ENCODE measurements around the gene KAZN.

Gene KAZN

DNA sequence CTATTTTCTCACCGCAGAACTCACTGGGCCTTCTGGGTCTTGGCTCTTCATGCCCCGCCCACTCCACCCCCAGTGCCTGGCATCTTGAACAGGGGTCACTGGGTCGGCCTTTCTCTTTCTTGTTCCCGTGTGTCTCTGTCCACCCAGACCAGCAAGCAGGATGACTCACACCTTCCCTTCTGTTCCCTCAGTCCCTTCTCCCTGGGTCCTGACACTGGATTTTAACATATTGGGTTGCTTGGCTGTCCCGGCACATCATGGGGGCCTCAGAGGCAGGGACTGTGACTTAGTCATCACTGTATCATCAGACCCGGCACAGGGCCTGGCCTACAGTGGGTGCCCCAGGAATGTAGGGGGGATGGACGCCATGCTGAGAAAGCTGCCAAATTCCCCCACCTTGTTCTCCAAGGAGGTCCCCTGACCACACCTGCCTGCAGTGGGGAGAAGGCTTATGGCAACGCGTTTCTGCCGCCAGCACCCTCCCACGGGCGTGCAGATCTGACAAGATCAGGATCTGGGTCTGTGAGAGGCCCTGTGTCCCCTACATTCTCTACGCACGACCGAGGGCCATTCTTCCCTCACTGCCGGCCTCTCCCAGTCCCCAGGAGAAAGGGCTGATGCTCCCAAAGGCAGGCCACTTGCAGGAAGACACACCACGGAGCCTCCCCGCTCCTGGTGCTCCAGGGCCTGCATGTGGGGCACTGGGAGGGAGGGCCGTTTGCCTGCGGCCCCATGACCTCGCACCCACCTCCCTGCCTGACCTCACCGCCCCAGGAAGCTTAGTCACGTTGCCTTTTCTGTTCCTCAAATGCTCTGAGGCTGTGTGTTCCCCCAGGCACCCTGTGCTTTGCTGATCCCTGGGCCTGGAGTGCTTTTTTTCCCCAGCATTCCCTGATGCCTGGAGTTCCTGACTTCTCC, 397.9 kb downstream of the KAZN start:
- DNase-seq: no peak

DNA sequence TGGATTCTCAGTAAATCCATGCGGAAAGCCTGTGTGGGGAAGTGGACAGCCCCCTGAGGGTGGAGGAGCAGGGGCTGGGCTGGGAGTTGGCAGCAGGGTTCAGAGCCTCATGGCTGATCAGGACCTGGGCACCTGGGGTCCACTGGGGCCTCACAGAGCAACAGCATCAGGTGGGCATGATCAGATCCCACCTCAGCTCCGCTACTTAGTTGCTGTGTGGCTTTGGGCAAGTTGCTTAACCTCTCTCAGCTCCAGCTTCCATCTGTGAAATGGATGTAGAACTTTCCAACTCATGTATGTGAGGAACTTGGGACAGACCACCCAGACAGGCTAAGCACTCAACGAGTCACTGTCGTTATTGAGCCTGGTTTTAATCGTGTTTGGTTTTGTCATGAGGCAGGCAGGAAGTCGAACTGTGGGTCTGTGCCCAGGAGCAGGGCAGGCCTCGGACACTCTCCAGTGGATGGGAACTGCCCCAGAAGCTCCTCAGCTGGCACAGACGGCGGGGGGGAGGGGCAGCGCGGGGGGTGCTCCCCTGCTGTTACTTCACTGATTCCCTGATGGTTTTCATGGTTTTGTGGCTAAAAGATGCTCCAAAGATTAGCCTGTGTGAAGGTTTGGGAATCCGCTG, 399.3 kb downstream of the KAZN start:
- DNase-seq: no peak

DNA sequence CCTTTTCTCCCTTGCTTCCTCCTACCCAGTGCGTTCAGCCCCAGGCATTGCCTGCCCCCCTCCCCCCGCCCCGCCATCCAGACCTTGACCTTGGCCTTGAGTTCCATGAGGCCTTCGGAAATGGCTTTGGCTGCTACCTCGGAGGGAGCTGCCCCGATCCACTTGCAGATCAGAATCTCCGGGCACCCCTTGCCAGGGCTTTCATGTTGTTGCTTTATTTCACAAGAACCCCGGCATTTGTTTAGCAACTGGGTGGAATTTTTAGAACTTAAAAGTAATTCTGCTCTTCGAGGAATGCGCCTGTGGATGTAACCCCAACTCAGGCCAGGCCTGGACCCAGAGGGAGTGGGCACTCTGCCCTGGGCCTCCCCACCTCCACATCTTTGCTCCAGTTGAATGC, 401.0 kb downstream of the KAZN start:
- DNase-seq: no peak

DNA sequence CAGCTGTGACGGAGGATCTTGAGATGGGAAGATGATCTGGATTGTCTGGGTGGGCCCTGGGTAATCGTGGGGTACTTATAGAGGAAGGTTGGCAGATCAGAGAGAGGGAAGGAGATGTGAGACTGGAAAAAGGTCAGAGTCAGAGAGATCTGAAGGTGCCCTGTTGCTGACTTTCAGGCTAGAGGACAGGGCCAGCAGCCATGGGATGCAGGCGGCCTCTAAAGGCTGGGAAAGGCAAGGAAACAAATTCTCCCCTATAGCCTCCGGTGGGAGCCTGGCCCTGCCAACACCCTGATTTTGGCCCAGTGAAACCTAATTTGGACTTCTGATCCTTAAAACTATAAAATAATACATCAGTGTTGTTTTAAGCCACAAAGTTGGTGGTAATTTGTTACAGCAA, 401.5 kb downstream of the KAZN start:
- DNase-seq: no peak

DNA sequence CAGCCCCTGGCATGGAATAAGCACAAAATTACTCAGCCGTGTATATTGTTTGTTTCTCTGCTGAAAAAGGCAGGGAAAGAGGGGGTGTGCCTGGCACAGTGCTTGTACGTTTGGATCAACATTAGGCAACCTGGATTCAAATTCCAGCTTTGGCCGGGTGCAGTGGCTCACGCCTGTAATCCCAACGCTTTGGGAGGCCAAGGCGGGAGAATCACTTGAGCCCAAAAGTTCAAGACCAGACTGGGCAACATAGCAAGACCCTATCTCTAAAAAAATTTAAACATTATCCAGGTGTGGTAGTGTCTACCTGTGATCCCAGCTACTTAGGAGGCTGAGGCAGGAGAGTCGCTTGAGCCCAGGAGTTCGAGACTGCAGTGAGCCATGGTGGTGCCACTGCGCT, 402.2 kb downstream of the KAZN start:
- DNase-seq: no peak

DNA sequence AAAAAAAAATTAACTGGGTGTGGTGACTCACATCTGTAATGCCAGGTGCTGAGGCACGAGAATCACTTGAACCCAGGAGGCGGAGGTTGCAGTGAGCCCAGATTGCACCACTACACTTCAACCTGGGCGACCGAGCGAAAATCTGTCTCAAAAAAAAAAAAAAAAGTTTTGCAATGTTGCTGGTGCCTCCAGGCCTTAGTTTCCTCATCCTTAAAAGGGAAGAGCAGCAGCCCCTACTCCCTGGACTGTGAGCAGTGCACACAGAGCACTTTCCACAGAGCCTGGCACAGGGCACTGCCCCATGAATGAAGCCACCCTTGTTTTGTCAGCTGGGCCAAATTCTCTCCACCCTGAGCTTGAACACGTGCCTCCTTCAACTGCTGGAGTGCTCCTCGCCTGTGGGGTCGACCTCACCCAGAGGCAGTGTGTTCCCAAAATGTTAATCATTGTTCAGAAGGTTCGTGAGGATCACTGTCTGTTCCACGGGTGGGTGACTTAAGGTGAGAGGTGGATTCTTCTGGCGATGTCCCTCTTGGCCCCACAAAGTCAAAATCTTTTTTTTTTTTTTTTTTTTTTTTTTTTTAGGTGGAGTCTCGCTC, 402.9 kb downstream of the KAZN start:
- no peak for DNase-seq

DNA sequence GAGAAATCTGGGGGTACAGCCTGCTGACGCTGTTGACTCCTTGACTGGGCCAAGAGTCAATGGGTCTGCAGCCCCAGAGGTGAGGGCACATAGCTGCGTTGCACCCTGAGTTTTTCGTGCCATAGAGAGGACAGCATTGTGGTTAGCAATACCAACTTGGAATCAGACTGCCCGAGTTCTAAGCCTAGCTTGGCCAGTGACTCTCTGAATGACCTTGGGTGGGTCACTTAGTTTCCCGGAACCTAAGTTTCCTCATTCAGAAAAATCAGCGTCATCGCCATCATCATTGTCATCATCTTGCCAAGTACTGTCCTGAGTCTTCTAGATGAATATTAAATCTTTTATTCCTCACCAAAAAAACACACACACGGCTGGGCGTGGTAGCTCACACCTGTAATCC, 403.8 kb downstream of the KAZN start:
- no peak for DNase-seq

DNA sequence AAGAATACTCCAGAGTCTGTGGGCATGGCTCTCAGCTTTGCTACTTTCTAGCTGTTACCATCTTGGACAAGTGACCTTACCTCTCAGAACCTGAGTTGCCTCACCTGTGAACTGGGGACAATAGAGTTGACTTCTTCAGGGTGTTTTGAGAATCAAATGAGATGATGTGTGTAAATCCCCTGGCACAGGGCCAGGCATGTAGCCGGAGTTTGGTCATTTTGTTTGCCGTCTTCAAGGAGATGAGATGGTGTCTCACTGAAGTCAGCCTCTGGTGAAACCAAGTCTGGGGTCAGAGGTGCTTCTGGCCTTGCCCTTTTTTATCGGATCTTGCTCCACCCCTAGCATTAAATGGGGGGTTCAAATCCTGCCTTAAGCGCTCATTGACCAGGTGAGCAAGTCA, 405.9 kb downstream of the KAZN start:
- no peak for DNase-seq

DNA sequence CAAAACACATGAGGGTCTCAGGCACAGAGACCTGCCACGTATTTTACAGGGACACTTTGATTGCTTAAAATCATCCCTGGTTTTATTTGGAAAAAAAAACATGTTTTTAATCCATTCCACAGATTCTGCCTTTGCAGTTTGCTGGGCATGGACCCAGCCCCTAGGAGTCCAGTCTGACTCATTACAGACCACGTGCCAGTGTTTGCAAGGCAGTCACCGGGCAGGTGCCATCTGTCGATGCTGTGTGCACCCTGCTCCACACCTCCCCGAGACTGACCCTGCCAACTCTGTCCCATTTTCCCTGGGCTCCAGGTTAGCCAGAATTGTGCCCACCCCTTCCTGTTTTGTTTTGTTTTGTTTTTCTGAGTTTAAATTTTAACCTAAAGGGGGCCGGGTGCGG, 406.6 kb downstream of the KAZN start:
- DNase-seq: no peak

DNA sequence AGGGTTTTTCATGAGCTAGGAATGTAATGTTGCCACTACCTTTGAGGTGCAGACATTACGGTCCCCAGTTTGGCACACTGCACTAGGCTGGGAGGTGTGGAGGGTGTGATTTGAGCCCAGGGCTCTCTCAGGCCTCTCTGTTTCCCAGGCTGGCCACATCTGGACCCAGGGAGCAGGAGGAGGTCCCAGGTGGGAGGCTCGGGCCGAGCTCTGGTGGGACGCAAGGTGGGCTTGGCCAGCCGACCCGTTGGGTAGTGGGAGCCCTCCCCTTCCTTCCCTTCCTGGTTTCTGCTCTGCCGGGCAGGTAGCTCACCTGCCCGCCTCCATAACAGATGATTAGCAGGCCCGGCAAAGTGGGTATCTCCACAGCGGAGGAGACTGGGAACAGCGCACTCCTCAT, 408.9 kb downstream of the KAZN start:
- no peak for DNase-seq

DNA sequence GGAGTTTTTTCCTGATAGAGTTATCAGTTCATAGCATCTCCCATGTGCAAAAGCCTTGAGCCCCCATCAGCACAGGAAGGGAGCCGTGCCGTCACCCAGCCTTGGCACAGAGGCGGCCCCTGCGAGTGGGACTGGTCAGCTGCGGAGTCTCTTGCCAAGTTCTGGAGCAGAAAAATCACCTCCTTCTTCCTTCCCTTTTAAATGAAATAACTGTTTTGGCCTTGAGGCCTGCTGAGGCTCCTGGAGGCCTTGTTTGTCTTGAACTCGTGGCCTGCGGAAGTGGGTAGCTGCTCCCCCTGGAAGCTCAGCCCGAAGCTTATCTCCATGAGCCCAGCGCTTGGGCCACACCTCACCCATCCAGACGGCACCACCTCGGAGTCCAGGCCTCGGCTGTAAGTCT, 409.4 kb downstream of the KAZN start:
- no peak for DNase-seq

DNA sequence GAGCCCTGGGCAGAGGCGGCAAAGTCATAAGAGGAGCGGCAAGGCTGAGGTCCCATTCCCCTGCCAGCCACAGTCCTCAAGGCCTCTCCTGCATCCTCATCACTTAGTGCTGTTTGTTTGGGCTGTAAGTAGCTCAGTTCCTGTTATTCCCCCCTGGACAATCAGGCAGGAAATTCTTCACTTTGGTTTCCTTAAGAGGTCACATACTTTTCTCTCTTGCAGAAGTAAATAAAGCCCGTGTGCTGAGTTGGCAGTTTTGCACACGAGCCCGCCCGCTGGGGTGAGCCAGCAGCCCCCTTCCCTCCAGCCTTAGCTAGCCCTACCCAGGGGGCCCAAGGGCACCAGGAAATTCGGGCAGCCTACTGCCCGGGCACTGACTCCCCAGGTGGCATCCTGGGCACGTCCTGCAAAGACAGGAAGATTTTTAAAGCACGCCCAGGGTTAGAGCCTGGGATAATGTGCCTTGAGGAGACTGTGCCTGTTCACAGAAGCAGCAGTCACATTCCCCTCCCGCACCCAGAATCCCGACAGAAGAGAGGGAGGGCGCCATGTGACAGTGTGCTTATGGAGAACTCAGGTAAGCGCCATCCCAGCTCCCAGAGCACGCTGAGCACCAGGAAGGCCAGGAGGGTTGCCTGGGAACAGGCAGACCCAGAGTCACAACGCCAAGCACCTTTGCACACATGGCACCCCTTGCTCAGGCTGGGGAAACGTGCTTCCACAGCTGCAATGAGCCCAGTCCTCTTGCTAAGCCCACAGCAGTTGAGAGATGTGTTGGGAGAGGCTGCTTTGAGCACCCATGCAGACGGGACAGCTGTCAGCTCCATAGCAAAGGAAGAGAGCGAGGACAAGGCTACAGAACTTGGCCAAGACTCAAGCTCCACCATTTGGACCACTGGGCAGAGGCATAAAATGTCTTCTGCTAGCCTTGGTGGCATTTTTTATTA, 410.6 kb downstream of the KAZN start:
- DNase-seq: no peak

DNA sequence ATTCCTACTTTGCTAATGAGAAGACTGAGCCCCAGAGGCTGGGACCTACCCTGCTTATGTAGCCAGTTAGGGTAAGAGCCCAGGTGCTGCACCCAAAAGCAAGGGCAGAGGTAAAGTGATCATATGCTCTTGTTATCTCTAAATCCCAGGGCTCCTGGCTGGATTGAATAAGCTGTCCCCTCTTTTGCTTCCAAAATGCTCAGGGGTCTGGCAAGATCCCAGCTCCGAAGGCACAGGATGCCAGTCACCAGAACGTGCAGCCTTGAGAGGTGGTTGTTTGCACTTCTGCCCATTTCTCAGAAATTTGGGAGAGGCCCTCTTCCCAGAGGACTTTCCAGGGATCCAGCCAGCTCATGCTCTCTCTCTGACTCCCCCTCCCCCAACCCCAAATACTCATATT, 412.7 kb downstream of the KAZN start:
- DNase-seq: no peak

DNA sequence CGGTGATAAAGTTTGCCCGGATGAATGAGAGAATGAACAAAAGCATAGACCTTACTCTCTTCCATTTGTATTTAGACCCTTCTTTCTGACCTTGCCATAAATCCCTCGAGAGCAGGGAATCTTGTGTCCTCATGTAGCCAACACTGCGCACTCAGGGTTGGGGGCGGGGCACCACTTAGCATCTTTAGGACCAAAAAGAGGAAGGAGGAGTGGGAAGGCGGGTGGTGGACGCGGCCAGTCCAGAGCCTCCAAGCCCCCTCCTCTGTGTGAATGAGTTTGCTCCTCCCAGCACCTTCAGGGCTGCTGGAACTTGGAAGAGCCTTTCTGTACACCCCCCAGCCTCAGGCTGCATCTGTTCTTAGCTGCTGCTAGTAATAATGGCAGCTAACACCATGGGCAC, 413.2 kb downstream of the KAZN start:
- DNase-seq: no peak

DNA sequence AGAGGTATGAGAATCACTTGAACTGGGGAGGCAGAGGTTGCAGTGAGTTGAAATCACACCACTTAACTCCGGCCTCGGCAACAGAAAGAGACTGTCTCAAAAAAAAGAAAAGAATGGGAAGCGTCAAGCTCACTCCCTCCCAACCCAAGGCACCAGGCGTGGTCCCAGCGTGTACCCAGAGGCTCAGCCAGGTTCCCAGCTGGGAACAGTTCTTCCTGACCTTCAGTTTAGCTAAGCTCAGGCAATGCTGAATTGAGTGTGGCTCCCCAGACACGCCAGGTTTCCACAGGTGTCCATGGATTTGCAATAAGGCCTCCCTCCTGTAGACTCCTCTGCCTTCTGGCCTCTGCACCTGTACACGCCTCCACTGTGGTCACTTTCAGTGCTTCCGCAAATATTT, 414.3 kb downstream of the KAZN start:
- no peak for DNase-seq

DNA sequence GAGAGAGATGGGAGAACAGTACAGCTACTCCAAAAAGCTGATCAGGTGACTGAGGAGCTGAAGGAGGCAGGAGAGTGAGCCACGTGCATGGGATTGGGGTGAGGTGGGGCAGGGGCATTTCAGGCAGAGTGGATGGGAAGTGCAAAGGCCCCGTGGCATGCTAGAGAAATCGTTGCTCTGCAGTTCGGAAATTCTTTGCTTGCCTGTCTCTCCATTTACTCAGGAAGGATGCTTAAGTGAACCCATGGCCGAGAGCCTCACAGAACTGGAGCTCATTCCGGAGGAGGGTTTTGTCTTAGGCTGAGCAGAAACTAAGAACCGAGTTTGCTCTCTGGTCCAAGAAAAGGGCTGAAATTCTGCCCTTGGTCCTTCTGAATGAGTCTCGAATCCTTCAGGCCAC, 415.3 kb downstream of the KAZN start:
- no peak for DNase-seq

DNA sequence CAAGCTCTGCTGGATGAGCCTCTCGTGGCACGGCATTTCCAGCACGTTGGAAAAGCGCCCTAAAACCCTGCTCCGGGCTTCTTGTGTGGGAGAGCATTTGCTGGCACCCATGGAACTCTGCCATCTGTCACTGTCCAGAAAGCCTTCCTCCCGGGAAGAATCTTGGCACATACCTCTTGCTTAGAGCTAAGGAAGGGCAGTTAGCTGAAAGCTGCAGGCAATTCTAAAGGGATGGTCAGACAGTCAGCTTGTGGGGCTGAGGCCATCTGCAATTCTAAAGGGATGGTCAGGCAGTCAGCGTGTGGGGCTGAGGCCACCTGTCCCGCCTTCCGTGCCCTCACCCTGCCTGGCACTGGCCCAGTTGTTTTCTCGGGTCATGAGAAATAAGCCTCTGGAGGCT, 416.0 kb downstream of the KAZN start:
- DNase-seq: no peak

DNA sequence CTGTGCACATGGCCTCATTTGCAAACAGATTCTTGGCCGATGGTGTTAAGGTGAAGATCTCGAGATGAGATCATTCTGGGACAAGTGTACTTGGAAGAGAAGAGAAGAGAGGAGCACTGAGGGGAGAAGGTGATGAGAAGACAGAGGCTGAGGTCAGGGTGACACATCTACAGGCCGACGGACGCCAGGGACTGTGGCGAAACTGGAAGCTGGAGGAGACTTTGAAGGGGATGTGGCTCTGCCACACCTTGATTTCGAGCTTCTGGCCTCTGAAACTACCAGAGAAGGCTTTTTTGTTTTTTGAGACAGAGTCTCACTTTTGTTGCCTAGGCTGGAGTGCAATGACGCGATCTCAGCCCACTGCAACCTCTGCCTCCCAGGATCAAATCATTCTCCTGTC, 417.5 kb downstream of the KAZN start:
- no peak for DNase-seq

DNA sequence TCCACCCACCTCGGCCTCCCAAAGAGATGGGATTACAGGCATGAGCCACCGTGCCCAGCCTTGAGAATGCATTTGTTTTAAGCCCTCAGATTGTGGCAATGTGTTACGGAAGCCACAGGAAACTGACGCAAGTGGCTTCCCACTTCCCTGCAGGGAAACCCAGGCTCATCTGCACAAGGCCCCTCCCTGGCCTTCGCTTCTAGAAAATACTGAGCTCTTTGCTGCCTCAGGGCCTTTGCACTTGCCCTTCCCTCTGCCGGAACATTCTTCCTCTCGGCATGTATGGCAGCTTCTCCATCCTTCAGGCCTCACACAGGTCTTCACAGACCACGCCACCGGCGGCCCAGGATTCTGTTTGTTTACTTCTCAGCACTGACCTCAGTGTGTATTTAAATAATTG, 418.0 kb downstream of the KAZN start:
- DNase-seq: no peak

DNA sequence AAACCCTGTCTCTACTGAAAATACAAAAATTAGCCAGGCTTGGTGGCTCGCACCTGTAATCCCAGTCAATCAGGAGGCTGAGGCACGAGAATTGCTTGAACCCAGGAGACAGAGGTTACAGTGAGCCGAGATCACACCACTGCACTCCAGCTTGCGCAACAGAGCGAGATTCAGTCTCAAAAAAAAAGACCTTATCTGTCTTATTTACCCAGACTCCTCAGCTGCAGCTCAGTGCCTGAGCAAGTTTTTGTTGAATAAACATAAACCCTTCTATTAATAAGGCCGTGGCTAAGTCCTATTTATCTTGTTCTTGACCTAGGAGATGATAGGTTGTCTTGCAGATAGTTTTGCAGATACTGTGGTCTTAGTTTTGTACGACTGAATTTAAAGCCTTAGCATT, 418.6 kb downstream of the KAZN start:
- DNase-seq: no peak

DNA sequence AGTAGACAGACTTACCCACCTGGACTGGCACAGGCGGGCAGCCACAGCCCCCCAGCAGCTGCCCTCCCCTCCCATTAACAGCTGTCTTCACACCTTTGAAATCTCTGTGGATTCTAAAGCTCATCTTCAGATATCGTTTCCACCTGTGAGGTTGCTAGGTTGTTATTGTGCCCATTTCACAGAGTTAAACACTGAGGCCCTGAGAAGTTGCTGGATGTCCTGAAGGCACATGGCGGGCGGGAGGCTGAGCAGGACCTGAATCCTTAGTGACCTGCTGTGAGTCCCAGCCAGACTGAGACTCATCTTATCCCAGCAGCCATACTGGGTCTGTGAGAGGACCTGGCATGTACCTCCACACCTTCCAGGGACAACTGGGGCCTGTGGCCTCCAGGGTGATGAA, 420.3 kb downstream of the KAZN start:
- DNase-seq: no peak

DNA sequence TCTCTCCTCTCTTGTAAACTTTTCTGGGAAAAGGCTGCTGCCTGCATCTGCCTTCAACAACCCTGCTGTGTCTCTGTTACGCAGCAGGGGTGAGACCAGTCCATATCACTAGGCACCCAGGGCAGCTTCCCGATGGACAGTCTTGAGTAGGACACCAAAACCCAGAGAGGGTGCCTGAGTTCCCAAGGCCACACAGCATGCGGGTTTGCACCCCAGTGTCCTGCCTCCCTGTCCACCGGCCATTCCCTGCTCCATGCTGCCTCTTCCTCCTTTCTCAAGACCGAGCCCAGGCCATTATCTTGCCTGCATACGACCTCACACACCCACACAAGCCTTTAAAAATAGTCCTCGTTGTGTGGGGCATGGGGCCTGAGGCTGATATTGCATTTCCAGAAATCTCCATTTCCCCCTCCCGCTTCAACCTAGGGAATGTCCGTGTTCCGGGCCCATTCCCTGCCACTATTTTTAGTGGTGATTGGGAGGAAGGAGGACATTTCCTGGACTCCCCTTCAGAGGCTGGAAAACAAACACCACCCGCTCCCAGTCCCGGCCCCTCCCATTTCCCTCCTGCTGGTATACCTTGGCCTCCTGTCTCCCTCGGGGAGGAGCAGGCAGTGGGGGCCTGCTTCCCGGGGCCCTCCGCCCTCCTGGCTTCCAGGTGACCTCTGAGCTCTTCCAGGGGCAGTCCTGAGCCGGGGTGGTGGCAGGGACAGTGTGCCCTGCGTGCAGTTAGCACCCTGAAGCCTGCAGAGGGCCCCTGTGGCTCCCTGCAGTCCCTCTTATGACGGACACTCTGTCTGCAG, 422.7 kb downstream of the KAZN start:
- DNase-seq: no peak
